Ishikawa (cell line): Measurements from ENCODE around the gene PYDC1.

Experiments used
- CEBPB ChIP-seq: IDR thresholded peaks from 2 replicates; pipeline ENCODE4 v1.6.1; 2012
- CREB1 ChIP-seq: IDR thresholded peaks from 2 replicates; pipeline ENCODE4 v1.6.1; 2012; ENCODE audit warnings: low read depth
- EP300 ChIP-seq: IDR thresholded peaks from 2 replicates; pipeline ENCODE4 v1.6.1; 2012; ENCODE audit warnings: borderline replicate concordance
- RAD21 ChIP-seq: IDR thresholded peaks from 2 replicates; pipeline ENCODE4 v1.6.1; 2012; ENCODE audit warnings: low read depth
- TAF1 ChIP-seq: IDR thresholded peaks from 2 replicates; pipeline ENCODE4 v1.6.1; 2012; ENCODE audit warnings: low read depth, mild to moderate bottlenecking
- YY1 ChIP-seq: IDR thresholded peaks from 2 replicates; pipeline ENCODE4 v1.6.1; 2012; ENCODE audit warnings: low read depth
- TF ChIP-seq, protein P1 (sequence below): IDR thresholded peaks from 2 replicates; pipeline ENCODE4 v1.6.1; 2012
- TF ChIP-seq, protein P2 (sequence below): IDR thresholded peaks from 2 replicates; pipeline ENCODE4 v1.6.1; 2012; ENCODE audit warnings: low read depth, mild to moderate bottlenecking
- TF ChIP-seq, protein P3 (sequence below): IDR thresholded peaks from 2 replicates; pipeline ENCODE4 v1.6.1; 2012

DNA sequence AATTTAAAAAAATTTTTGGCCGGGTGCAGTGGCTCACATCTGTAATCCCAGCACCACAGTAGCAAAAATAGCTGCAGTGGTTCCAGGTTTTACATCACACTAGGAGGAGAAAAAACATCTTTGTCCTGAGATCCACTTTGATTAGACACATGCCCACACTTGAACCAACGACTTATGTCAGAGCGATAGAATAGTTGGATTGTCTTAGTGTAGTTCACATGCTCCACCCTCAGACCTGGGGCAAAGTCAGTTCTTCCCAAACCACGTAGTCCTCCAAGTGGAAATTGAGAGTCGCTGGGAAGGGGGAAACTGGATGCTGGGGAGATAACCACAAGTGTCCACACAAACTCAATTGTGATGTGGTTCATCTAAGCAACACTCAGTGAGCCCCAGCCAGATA lies 31.4 kb upstream of the PYDC1 start:
- TF ChIP-seq, protein P1, sequence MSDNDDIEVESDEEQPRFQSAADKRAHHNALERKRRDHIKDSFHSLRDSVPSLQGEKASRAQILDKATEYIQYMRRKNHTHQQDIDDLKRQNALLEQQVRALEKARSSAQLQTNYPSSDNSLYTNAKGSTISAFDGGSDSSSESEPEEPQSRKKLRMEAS = no peak
- TF ChIP-seq CEBPB (no peak), YY1 (no peak), RAD21 (no peak), CREB1 (no peak), EP300 (no peak), TAF1 (no peak)
- TF ChIP-seq, protein P2, sequence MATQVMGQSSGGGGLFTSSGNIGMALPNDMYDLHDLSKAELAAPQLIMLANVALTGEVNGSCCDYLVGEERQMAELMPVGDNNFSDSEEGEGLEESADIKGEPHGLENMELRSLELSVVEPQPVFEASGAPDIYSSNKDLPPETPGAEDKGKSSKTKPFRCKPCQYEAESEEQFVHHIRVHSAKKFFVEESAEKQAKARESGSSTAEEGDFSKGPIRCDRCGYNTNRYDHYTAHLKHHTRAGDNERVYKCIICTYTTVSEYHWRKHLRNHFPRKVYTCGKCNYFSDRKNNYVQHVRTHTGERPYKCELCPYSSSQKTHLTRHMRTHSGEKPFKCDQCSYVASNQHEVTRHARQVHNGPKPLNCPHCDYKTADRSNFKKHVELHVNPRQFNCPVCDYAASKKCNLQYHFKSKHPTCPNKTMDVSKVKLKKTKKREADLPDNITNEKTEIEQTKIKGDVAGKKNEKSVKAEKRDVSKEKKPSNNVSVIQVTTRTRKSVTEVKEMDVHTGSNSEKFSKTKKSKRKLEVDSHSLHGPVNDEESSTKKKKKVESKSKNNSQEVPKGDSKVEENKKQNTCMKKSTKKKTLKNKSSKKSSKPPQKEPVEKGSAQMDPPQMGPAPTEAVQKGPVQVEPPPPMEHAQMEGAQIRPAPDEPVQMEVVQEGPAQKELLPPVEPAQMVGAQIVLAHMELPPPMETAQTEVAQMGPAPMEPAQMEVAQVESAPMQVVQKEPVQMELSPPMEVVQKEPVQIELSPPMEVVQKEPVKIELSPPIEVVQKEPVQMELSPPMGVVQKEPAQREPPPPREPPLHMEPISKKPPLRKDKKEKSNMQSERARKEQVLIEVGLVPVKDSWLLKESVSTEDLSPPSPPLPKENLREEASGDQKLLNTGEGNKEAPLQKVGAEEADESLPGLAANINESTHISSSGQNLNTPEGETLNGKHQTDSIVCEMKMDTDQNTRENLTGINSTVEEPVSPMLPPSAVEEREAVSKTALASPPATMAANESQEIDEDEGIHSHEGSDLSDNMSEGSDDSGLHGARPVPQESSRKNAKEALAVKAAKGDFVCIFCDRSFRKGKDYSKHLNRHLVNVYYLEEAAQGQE = no peak
- TF ChIP-seq, protein P3, sequence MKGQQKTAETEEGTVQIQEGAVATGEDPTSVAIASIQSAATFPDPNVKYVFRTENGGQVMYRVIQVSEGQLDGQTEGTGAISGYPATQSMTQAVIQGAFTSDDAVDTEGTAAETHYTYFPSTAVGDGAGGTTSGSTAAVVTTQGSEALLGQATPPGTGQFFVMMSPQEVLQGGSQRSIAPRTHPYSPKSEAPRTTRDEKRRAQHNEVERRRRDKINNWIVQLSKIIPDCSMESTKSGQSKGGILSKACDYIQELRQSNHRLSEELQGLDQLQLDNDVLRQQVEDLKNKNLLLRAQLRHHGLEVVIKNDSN = no peak
